NCI-H748 treated with DMSO at 0.1 percent for 48 hours (cell line): ENCODE data around the gene CDC42EP2.
A peak's percentile ranks its signal among the peaks of the same experiment; 100 is the strongest.

ENCODE experiments used
- DNase-seq: peaks from one replicate; lab custom pipeline; 2025; lab: John Stamatoyannopoulos, UW

CDC42EP2 gene

DNA sequence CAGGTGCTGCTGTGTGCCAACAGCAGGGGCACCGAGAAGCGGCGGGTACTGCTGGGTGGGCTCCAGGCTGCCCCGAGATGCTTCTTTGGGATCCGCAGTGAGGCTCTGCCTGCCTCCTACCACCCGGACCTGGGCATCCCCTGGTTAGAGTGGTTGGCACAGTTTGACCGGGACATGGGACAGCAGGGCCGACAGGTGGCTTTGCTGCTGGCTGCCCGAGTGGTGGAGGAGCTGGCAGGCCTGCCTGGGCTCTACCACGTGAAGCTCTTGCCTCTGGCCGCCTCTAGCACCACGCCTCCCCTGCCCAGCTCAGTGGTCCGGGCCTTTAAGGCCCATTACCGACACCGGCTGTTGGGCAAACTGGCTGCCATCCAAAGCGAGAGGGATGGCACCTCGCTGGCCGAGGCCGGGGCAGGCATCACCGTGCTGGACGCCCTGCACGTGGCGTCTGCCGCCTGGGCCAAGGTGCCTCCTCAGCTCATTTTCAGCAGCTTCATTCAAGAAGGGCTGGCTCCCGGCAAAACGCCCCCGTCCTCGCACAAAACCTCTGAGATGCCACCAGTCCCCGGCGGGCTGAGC is 41.8 kb downstream of the CDC42EP2 start:
- no peak for DNase-seq

DNA sequence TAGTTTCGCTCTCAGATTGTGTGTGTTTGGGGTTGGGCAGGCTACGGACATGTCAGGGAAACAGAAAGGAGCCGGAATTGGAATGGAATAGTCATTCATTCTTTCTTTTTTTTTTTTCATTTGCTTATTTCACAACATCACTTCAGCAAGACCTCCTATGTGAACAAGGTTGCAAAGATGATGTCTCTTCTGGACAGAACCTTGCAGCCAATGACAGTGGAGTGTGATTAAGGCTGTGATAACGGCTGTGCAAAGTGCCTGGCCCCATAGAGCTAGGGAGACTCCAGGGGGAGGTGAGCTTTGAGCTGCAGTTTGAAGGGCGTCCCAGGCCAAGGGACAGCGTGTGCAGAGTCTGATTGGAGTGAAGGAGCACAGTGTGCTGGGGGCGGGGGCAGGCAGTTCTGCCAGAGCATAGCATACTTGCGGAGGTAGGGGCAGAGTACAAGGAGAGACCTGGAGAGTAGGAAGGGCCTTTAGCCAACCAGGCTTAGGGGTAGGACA is 43.2 kb downstream of the CDC42EP2 start:
- no peak for DNase-seq

DNA sequence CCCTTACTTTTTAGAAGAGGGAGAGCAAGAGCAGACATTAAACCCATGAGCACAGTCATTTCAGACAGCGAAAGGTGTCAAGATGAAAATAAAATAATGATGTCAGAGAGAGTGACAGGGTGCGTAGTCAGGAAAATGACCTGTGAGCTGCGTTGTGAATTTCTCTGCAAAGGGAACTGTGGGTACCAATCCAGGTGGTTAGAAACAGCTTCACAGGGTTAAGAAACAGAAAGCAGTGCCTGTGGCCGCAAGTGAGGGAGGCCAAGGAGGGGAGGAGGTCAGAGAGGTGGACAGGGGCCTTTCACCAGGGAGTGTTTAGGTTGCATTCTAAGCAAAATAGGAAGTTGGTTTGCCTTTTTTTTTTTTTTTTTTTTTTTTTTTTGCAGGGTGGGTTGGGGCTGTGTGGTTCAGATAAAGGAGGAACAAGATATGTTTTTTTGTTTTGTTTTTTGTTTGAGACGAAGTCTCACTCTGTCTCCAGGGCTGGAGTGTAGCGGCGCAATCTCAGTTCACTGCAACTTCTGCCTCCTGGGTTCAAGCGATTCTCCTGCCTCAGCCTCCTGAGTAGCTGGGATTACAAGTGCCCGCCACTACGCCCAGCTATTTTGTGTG is 47.8 kb downstream of the CDC42EP2 start:
- DNase-seq: no peak

DNA sequence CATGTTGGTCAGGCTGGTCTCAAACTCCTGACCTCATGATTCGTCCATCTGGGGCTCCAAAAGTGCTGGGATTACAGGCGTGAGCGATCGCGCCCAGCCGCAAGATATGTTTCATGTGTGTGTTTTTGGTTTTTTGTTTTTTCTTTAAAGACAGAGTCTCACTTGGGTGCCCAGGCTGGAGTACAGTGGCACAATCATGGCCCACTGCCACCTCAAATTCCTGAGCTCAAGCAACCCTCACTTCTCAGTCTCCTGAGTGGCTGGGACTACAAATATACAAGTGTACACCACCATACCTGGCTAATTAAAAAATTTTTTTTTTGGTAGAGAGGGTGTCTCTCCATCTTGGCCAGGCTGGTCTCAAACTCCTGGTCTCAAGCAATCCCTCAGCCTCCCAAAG is 48.3 kb downstream of the CDC42EP2 start:
- DNase-seq: no peak

DNA sequence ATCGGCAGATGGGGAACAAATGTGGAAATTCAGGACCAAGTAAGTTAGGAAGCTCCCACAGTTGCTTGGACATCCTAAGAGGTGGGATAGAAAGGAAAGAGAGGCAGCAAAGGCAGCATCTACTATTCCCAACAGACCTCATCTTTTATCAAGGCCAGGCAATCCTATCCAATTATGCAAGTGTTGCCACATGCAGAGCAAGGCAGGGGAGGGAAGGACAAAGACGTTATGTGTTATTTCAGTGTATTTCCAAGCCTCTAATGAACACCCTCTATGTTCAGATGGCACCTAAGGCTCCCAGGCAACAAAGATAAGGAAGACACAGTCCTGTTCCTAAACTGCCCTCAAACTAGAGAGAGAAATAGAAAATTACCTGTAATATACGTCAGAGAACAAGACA is 49.1 kb downstream of the CDC42EP2 start:
- DNase-seq: no peak

DNA sequence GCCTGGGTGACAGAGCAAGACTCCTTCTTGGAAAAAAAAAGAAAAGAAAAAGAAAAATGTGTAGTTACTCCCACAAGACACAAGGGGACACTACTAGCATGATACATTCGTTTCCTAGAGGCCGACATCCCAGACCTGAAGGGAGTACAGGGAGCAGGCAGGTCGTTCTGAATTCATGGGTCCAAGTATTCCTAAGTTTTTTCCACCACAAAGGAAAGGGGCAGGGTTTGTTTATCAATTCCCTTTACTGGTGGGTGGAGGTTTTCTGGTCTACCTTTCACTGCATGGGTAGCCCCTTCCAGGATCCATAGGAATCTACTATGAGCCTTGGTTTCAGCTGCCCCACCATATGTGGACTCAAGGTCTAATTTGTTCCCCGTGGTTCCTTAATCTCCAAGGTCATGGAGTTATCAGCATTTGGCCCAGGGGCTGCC is 51.7 kb downstream of the CDC42EP2 start:
- DNase-seq: peak; percentile 81

DNA sequence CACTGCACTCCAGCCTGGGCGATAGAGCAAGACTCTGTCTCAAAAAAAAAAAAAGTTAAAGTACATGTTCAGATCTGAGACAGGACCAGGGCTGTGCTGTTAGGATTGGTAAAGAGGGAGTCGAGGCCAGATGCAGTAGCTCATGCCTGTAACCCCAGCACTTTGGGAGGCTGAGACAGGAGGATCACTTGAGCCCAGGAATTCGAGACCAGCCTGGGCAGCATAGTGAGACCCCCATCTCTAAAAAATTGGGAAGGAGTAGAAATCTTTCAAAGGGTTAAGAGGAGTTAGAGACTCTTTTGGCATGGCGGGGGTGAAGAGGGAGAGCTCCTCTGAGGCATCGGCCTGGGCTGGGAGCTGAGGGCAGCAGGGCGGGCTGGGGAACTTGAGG is 56.0 kb downstream of the CDC42EP2 start:
- no peak for DNase-seq
